ENCODE data around the gene HSPA1L.
"Not testable (repeated sequence)": the region's sequence is repeated elsewhere in the genome, so short reads cannot be mapped to it uniquely, and the experiment has no call there.

The HSPA1L gene

DNA sequence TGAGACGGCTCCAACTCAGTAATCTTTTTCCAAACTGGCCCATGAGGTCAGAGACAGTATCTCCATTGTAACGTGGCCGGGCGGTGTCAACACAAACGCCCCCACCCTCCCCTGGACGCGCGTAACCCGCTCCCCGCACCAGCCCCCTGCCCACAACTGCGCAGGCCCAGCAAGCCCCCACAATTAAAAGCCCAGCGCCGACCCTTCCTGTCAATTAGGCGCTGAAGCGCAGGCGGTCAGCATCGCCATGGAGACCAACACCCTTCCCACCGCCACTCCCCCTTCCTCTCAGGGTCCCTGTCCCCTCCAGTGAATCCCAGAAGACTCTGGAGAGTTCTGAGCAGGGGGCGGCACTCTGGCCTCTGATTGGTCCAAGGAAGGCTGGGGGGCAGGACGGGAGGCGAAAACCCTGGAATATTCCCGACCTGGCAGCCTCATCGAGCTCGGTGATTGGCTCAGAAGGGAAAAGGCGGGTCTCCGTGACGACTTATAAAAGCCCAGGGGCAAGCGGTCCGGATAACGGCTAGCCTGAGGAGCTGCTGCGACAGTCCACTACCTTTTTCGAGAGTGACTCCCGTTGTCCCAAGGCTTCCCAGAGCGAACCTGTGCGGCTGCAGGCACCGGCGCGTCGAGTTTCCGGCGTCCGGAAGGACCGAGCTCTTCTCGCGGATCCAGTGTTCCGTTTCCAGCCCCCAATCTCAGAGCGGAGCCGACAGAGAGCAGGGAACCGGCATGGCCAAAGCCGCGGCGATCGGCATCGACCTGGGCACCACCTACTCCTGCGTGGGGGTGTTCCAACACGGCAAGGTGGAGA lies at the start of gene HSPA1L, which contains the start of gene HSPA1A:
Gene HSPA1L (minus strand): TSS at position 259 of the 814 bp plus-strand sequence. CDS start 3,311 bp downstream, outside the sequence.
Gene HSPA1A (plus strand): TSS at position 519 of the 814 bp plus-strand sequence. CDS start 214 bp downstream, at position 733.
- Mint-ChIP-seq H3K27me3 (no peaks in the 10 kb centered on the region), H3K4me3 (peak within 1 kb of the TSS; percentile 96), H3K4me1 (ENCODE audit: low read depth) (peaks cover 46% of the 10 kb centered on the region), H3K27ac (peak within 1 kb of the TSS; percentile 98), H3K9me3 (no peaks in the 10 kb centered on the region), H3K36me3 (ENCODE audit: low read depth) (peaks cover 29% of the 10 kb centered on the region)
- intact Hi-C loops (cut with micrococcal nuclease): loop anchor here (2.0 kb wide), 1 partner anchor 20 kb away; the partner anchor contains the start of gene VARS1

DNA sequence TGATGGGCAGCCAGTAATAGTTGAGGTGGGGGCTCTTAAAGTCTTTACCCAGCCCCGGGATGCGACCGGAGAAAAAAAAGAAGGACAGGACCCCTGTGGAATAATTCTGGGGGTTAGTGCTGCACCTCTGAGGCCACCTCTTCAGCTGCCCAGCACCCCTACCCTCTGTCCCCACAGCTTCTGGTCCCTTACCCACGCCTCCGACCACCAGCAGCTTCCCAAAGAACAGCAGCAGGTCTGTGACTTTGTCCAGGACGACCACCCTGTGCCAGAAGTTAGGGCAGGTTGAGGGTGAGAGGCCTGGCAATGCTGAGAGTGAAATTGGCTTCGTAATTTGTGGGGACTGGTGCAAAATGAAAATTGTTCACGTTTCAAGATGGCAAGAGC lies 49.7 kb upstream of the HSPA1L start:
- Mint-ChIP-seq H3K4me3 (no peak overlapping the region), H3K9me3 (no peaks in the 10 kb centered on the region), H3K27ac (peak overlapping the region; percentile 87), H3K36me3 (ENCODE audit: low read depth) (peaks cover 37% of the 10 kb centered on the region), H3K27me3 (peaks cover 9% of the 10 kb centered on the region), H3K4me1 (ENCODE audit: low read depth) (peaks cover 32% of the 10 kb centered on the region)
- intact Hi-C loops (cut with micrococcal nuclease): no loop called here

DNA sequence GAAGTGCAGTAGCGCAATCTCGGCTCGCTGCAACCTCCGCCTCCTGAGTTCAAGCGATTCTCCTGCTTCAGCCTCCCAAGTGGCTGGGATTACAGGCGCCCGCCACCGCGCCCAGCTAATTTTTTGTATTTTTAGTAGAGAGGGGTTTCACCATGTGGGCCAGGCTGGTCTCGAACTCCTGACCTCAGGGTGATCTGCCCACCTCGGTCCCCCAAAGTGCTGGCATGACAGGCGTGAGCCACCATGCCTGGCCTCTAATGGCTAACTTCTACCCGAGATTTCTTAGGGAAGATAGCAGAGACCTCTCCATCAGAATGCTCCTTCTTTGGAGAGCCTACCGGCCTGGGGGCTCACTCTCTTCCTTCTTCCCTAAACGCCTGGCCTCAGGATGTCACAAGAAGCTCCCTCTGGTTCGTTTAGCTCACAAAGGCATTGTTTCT lies 49.1 kb upstream of the HSPA1L start:
- H3K27ac Mint-ChIP-seq: peak overlapping the region; percentile 87
- peaks cover 39% of the 10 kb centered on the region for H3K4me1 Mint-ChIP-seq (ENCODE audit: low read depth)
- H3K36me3 Mint-ChIP-seq (ENCODE audit: low read depth): peaks cover 44% of the 10 kb centered on the region
- intact Hi-C loops (cut with micrococcal nuclease); H3K9me3 Mint-ChIP-seq; H3K27me3 Mint-ChIP-seq: not testable (repeated sequence)
- peak overlapping the region; percentile 96 for H3K4me3 Mint-ChIP-seq

DNA sequence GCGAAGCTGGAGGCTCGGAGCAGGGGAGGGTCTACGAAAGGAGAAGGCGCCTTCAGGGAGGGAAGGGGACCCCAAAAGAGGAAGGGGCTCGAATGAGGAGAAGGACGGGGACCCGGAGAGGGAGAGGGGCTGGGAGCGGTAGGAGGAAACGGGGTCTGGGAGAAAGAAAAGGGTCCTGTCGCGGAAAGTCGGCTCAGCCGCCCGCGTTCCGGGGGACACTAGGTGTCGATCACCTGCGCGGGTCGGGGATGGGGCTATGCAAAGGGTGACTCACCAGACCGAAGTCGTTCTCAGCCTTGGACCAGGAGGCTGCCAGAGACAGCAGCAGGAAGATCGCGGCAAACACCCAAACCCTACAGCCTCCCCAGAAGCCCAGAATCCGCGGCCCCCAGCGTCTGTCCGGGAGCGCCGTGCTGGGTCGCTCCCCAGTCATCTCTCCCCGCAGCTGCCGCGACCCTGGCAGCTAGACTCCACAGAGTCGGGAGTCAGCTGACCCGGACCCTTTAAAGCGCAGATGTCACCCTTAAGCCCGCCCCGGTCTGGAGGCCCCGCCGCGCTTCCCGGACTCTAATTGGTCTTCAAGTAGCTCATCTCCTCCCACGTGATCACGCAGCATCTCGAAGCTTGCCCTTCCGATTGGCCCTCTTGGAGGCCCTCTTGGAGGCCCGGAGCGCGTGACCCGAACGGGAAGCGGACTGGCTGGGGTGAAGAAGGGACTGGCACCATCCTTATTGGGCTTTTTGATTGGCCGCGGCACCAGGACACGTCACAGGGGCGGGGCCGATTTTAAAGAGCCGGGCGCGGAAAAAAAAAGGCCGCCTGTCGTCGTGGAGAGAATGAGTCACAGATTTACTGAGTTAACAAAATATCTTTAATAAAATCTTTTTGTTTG lies 47.5 kb upstream of the HSPA1L start, which contains the start of gene NEU1:
Gene NEU1 (minus strand): TSS at position 478 of the 892 bp plus-strand sequence. CDS start 45 bp downstream, at position 433.
- Mint-ChIP-seq H3K4me3 (peak within 1 kb of the TSS; percentile 96), H3K4me1 (ENCODE audit: low read depth) (peaks cover 39% of the 10 kb centered on the region), H3K27ac (peak within 1 kb of the TSS; percentile 87), H3K27me3 (no peaks in the 10 kb centered on the region), H3K9me3 (no peaks in the 10 kb centered on the region), H3K36me3 (ENCODE audit: low read depth) (peaks cover 59% of the 10 kb centered on the region)
- intact Hi-C loops (cut with micrococcal nuclease): loop anchor here (1.0 kb wide), 1 partner anchor 28 kb away; no protein-coding TSS in a partner anchor

DNA sequence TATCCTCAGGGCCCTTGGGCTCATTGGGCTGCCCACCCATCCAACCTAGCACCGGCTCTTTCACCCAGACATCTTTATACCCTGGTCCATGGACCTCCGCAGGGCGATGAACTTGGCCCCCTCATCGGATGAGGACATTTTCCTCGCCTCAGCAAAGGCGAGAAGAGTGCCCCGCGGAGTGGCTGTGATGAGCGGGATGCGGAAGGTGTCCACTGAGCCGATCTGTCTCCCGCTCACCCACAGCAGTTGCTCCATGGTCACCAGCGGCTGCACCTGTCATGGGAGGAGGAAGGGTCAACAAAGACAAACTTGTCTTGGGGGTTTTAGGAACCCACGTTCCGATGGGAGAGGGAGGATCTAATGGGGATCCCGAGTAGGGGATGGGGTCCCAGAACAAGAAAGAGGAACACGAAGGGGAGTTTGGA lies 46.8 kb upstream of the HSPA1L start:
- Mint-ChIP-seq H3K36me3 (ENCODE audit: low read depth) (peaks cover 66% of the 10 kb centered on the region), H3K27me3 (no peaks in the 10 kb centered on the region), H3K4me3 (peak overlapping the region; percentile 96), H3K9me3 (no peaks in the 10 kb centered on the region), H3K27ac (peak overlapping the region; percentile 87), H3K4me1 (ENCODE audit: low read depth) (peaks cover 39% of the 10 kb centered on the region)
- intact Hi-C loops (cut with micrococcal nuclease): loop anchor here (1.0 kb wide), 1 partner anchor 28 kb away; no protein-coding TSS in a partner anchor

DNA sequence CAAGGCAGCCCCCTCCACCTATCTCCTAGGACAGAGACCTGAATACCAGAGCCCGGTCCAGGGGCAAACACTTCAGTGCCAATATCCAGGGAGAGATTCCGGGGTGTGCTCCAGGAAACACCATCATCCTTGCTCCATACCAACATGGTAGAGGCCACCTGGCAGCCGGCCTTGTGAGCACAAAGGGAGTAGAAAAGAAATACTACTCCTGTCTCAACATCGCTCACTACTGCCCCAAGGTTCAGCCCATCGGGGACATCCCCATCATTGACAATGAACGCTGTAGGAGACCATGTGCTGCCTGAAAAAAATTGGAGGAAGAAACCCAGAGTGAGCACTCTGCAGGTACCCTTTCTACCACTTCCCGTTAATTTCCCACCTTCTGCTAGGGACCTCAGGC lies 46.1 kb upstream of the HSPA1L start:
- Mint-ChIP-seq H3K9me3 (no peaks in the 10 kb centered on the region), H3K4me1 (ENCODE audit: low read depth) (peaks cover 39% of the 10 kb centered on the region), H3K27me3 (no peaks in the 10 kb centered on the region), H3K36me3 (ENCODE audit: low read depth) (peaks cover 74% of the 10 kb centered on the region), H3K27ac (no peak overlapping the region), H3K4me3 (no peak overlapping the region)
- intact Hi-C loops (cut with micrococcal nuclease): no loop called here

DNA sequence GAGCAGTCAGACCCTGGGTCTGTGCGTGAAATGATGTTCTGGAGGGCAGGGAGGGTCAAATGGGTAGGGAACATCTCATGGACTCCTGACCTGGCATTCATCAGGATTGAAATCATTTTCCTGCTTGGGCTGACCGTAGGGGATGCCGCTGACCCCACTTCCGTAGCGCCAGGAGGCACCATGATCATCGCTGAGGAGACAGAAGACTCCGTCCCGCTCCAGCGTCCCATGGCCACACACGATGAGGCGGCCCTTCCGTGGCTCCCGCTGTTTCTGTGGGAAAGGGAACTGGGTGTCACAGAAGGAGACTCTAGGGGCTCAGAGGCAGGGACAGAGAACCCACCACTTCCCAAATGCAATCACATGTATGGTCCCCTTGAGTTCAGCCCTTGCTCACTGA lies 45.3 kb upstream of the HSPA1L start:
- Mint-ChIP-seq H3K27me3 (no peaks in the 10 kb centered on the region), H3K9me3 (no peaks in the 10 kb centered on the region), H3K27ac (peak overlapping the region; percentile 23), H3K36me3 (ENCODE audit: low read depth) (peaks cover 82% of the 10 kb centered on the region), H3K4me3 (no peak overlapping the region), H3K4me1 (ENCODE audit: low read depth) (peaks cover 39% of the 10 kb centered on the region)
- intact Hi-C loops (cut with micrococcal nuclease): no loop called here

DNA sequence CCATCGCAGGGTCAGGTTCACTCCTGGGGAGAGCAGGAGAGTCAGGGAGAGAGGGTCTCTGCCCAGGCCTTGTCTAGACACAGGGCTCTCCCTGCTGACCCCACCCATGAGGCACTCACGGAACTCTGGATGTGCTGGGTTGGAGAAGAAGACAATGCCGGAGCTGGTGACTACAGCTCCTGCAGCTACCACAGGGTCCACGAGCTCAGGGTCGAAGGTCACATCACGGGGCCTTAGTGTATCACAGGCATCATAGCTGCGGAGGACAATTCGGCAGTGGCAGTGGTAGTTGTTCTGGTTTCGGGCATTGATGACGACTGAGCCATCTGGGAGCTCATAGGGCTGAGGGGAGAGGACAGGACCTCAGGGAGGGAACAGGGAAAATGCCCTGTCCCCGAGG lies 44.8 kb upstream of the HSPA1L start:
- Mint-ChIP-seq H3K4me3 (no peak overlapping the region), H3K4me1 (ENCODE audit: low read depth) (peaks cover 36% of the 10 kb centered on the region), H3K9me3 (no peaks in the 10 kb centered on the region), H3K27ac (peak overlapping the region; percentile 23), H3K27me3 (no peaks in the 10 kb centered on the region), H3K36me3 (ENCODE audit: low read depth) (peaks cover 85% of the 10 kb centered on the region)
- intact Hi-C loops (cut with micrococcal nuclease): no loop called here

DNA sequence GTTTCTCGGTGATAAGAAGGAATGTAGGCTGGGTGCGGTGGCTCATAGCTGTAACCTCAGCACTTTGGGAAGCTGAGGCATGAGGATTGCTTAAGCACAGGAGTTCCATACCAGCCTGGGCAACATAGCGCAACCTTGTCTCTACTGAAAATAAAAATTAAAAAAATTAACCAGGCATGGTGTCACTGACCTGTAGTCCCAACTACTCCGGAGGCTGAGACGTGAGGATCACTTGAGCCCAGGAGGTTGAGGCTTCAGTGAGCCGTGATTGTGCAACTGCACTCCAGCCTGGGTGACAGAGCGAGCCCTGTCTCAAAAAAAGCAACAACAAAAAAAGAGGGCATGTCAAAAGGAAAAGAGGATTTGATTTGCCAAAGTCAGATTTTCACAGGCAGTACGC lies 43.6 kb upstream of the HSPA1L start:
- no peak overlapping the region for H3K4me3 Mint-ChIP-seq
- peaks cover 28% of the 10 kb centered on the region for H3K4me1 Mint-ChIP-seq (ENCODE audit: low read depth)
- intact Hi-C loops (cut with micrococcal nuclease): no loop called here
- H3K27ac Mint-ChIP-seq: no peak overlapping the region
- H3K9me3 Mint-ChIP-seq: no peaks in the 10 kb centered on the region
- peaks cover 82% of the 10 kb centered on the region for H3K36me3 Mint-ChIP-seq (ENCODE audit: low read depth)
- H3K27me3 Mint-ChIP-seq: no peaks in the 10 kb centered on the region

DNA sequence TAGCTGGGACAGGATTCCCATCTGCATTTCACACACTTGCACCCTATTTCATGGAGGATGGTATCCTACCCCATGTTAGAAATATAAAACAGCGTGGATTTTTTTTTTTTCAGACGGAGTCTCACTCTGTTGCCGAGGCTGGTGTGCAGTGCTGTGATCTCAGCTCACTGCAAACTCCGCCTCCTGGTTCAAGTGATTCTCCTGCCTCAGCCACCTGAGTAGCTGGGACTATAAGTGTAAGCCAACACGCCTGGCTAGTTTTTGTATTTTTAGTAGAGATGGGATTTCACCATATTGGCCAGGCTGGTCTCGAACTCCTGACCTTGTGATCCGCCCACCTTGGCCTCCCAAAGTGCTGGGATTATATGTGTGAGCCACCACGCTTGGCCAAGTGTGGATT lies 42.7 kb upstream of the HSPA1L start:
- H3K27me3 Mint-ChIP-seq; H3K4me3 Mint-ChIP-seq; intact Hi-C loops (cut with micrococcal nuclease); H3K27ac Mint-ChIP-seq; H3K9me3 Mint-ChIP-seq: not testable (repeated sequence)
- H3K4me1 Mint-ChIP-seq (ENCODE audit: low read depth): peaks cover 28% of the 10 kb centered on the region
- H3K36me3 Mint-ChIP-seq (ENCODE audit: low read depth): peaks cover 80% of the 10 kb centered on the region

DNA sequence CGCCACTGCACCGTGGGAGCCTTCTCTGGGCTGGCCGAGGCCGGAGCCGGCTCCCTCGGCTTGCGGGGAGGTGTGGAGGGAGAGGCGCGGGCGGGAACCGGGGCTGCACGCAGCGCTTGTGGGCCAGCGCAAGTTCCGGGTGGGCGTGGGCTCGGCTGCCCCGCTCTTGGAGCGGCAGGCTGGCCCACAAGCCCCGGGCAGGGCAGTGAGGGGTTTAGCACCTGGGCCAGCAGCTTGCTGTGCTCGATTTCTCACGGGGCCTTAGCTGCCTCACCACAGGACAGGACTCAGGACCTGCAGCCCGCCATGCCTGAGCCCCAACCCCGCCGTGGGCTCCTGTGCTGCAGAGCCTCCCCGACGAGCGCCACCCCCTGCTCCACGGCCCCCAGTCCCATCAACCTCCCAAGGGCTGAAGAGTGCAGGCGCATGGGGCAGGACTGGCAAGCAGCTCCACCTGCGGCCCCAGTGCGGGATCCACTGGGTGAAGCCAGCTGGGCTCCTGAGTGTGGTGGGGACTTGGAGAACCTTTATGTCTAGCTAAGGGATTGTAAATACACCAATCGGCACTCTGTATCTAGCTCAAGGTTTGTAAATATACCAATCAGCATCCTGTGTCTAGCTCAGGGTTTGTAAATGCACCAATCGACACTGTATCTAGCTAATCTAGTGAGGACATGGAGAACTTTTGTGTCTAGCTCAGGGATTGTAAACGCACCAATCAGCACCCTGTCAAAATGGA lies 37.1 kb upstream of the HSPA1L start:
- H3K9me3 Mint-ChIP-seq; H3K27me3 Mint-ChIP-seq; H3K27ac Mint-ChIP-seq; intact Hi-C loops (cut with micrococcal nuclease); H3K4me3 Mint-ChIP-seq; H3K4me1 Mint-ChIP-seq (ENCODE audit: low read depth): not testable (repeated sequence)
- H3K36me3 Mint-ChIP-seq (ENCODE audit: low read depth): peaks cover 29% of the 10 kb centered on the region

DNA sequence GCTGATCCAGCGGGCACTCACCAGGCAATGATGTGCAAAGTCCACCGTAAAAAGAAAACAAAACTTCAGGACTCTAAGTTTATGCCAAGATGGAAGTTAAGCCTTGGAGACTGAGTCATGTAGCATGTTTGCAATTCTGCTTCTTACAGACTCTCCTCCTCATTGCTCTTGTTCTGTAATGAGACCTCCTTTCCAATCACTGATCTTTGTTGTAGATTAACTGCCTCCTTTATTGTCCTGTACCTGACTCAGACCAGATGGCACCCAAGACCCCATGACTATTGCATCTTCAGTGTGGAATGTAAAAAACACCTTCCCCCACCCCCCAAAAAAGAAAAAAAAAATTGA lies 36.4 kb upstream of the HSPA1L start:
- peaks cover 6% of the 10 kb centered on the region for H3K9me3 Mint-ChIP-seq
- H3K36me3 Mint-ChIP-seq (ENCODE audit: low read depth): peaks cover 22% of the 10 kb centered on the region
- no peak overlapping the region for H3K27ac Mint-ChIP-seq
- H3K4me3 Mint-ChIP-seq: no peak overlapping the region
- peaks cover 6% of the 10 kb centered on the region for H3K4me1 Mint-ChIP-seq (ENCODE audit: low read depth)
- no peaks in the 10 kb centered on the region for H3K27me3 Mint-ChIP-seq
- intact Hi-C loops (cut with micrococcal nuclease): no loop called here

DNA sequence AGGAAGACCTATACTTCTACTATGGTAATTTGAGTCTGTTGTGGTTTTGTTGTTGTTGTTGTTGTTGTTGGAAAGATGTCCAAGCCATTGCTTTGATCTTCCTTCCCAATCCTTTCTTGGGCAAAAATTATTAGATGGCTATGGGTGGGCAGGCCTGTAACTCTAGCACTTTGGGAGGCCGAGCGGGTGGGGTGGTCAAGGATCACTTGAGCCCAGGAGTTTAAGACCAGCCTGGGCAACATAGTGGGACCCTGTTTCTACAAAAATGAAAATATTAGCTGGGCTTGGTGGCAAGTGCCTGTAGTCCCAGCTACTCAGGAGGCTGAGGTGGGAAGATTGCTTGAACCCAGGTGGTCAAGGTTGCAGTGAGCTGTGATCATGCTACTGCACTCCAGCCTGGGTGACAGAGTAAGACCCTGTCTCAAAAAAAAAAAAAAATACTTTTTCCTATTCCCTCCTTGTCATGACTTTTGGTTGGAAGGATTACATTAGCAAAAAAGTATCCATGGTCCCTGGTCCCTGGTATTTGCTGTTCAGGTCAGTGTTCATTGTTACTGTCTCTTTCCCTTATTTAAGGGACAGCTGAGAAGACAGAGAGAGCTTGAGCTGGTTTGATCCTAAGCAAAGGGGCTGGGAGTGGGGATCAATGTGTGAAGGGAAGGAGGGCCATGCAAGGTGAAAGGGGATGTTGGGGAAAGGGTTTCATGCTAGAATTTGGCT lies 35.8 kb upstream of the HSPA1L start:
- Mint-ChIP-seq H3K27ac (no peak overlapping the region), H3K27me3 (no peaks in the 10 kb centered on the region), H3K4me1 (ENCODE audit: low read depth) (peaks cover 6% of the 10 kb centered on the region), H3K36me3 (ENCODE audit: low read depth) (peaks cover 19% of the 10 kb centered on the region), H3K4me3 (no peak overlapping the region), H3K9me3 (peaks cover 6% of the 10 kb centered on the region)
- intact Hi-C loops (cut with micrococcal nuclease): no loop called here
